GM23338 (cell line): Measurements from ENCODE around the gene GRM6. TPM values are rescaled to one million over a fixed set of nuclear protein-coding genes. Genes with fewer than 3 reads are reported as not detected.

Source experiments
- ATAC-seq: fragments of 200-7000 bp; cut with Tn5 transposase; 3 replicates; pipeline ENCODE4 v1.9.1; 2020
- DNase-seq: peaks from one replicate; pipeline ENCODE4 v3.0.0-alpha.2; 2015; ENCODE audit warnings: low spot score
- H2AFZ ChIP-seq: fragments of 200-600 bp; sonication (generic); 2 replicates; pipeline ENCODE4 v1.8.0; 2016; ENCODE audit warnings: antibody characterized with exemption, mild to moderate bottlenecking, moderate library complexity
- H3F3A ChIP-seq: fragments of 200-600 bp; sonication (generic); replicated peaks from 2 replicates; pipeline ENCODE4 v1.8.0; 2017; ENCODE audit warnings: antibody characterized with exemption, mixed run types, low read depth
- H3K27ac ChIP-seq: fragments of 200-600 bp; sonication (generic); 2 replicates; pipeline ENCODE4 v1.6.1; 2016; ENCODE audit warnings: low read depth
- H3K27me3 ChIP-seq: fragments of 200-600 bp; sonication (generic); 2 replicates; pipeline ENCODE4 v1.8.0; 2016; ENCODE audit warnings: mild to moderate bottlenecking, mixed run types, moderate library complexity; ENCODE audit not compliant: insufficient read depth
- H3K36me3 ChIP-seq: fragments of 200-600 bp; sonication (generic); 2 replicates; pipeline ENCODE4 v1.8.0; 2016; ENCODE audit warnings: mild to moderate bottlenecking; ENCODE audit not compliant: insufficient read depth
- H3K4me1 ChIP-seq: fragments of 200-600 bp; sonication (generic); 2 replicates; pipeline ENCODE4 v1.8.0; 2016; ENCODE audit warnings: mild to moderate bottlenecking, moderate library complexity; ENCODE audit not compliant: insufficient read depth
- H3K4me2 ChIP-seq: fragments of 200-600 bp; sonication (generic); 2 replicates; pipeline ENCODE4 v1.7.1; 2017; ENCODE audit warnings: mixed run types
- H3K4me3 ChIP-seq: fragments of 200-600 bp; sonication (generic); 2 replicates; pipeline ENCODE4 v1.6.1; 2016; ENCODE audit warnings: mixed run types
- H3K79me2 ChIP-seq: fragments of 200-600 bp; sonication (generic); replicated peaks from 2 replicates; pipeline ENCODE4 v1.8.0; 2017; ENCODE audit warnings: mild to moderate bottlenecking; ENCODE audit not compliant: insufficient read depth
- H3K9me2 ChIP-seq: fragments of 200-600 bp; sonication (generic); 2 replicates; pipeline ENCODE4 v1.8.0; 2017; ENCODE audit not compliant: insufficient read depth
- H4K20me1 ChIP-seq: fragments of 200-600 bp; sonication (generic); replicated peaks from 2 replicates; pipeline ENCODE4 v1.8.0; 2017; ENCODE audit warnings: mild to moderate bottlenecking; ENCODE audit not compliant: insufficient read depth
- H3K27ac Mint-ChIP-seq: 2 replicates; pipeline ENCODE4 v1.8.0; 2020; ENCODE audit warnings: inconsistent platforms, mild to moderate bottlenecking, moderate library complexity, mixed read lengths
- H3K27me3 Mint-ChIP-seq: 3 replicates; pipeline ENCODE4 v1.8.0; 2022; ENCODE audit warnings: low read depth, mild to moderate bottlenecking, moderate library complexity, mixed read lengths, inconsistent platforms; ENCODE audit not compliant: insufficient read depth, poor library complexity
- H3K36me3 Mint-ChIP-seq: 3 replicates; pipeline ENCODE4 v1.8.0; 2021; ENCODE audit warnings: low read depth, mild to moderate bottlenecking, inconsistent platforms, moderate library complexity, mixed read lengths
- H3K4me1 Mint-ChIP-seq: 3 replicates; pipeline ENCODE4 v1.8.0; 2020; ENCODE audit warnings: mild to moderate bottlenecking, inconsistent platforms, mixed read lengths
- H3K4me3 Mint-ChIP-seq: 3 replicates; pipeline ENCODE4 v1.8.0; 2021; ENCODE audit warnings: moderate library complexity, mild to moderate bottlenecking, inconsistent platforms, mixed read lengths
- H3K9me3 Mint-ChIP-seq: 3 replicates; pipeline ENCODE4 v1.8.0; 2020; ENCODE audit warnings: moderate library complexity, mild to moderate bottlenecking, inconsistent platforms, mixed read lengths
- EZH2phosphoT487 ChIP-seq: fragments of 200-600 bp; sonication (generic); IDR thresholded peaks from one replicate; pipeline ENCODE4 v1.8.1; 2018; ENCODE audit warnings: antibody characterized with exemption; ENCODE audit not compliant: unreplicated experiment
- JUNB ChIP-seq: IDR thresholded peaks from one replicate; pipeline ENCODE4 v1.6.1; 2016; ENCODE audit warnings: antibody characterized with exemption; ENCODE audit not compliant: unreplicated experiment
- POLR2AphosphoS5 ChIP-seq: IDR thresholded peaks from 2 replicates; pipeline ENCODE4 v1.6.1; 2016; ENCODE audit warnings: antibody characterized with exemption, low read depth
- STAT1 ChIP-seq: IDR thresholded peaks from one replicate; pipeline ENCODE4 v1.6.1; 2016; ENCODE audit warnings: antibody characterized with exemption; ENCODE audit not compliant: unreplicated experiment
- ZNF114 ChIP-seq: fragments of 250-450 bp; sonication (Bioruptor Pico); IDR thresholded peaks from 2 replicates; pipeline ENCODE4 v1.5.0; 2020; ENCODE audit warnings: mild to moderate bottlenecking, moderate library complexity
- ZNF331 ChIP-seq: fragments of 250-450 bp; sonication (Bioruptor Pico); IDR thresholded peaks from 2 replicates; pipeline ENCODE4 v1.5.0; 2020; ENCODE audit warnings: low read depth, mild to moderate bottlenecking, moderate library complexity
- polyA plus RNA-seq: library from polyadenylated mRNA; unstranded; fragments of >200 nt; fragmentation: Nextera tagmentation; extraction: Ambion mirVana; gene quantifications from 2 replicates; pipeline ENCODE4 v1.2.1, GENCODE V29; 2016
- total RNA-seq: library from RNA; depleted of rRNA; stranded (reverse); fragments of >200 nt; shearing (Covaris generic); gene quantifications from 2 replicates; pipeline ENCODE4 v1.2.3, GENCODE V29; 2014
- TF ChIP-seq, protein P1 (sequence below): IDR thresholded peaks from 2 replicates; pipeline ENCODE4 v1.6.1; 2016; ENCODE audit warnings: antibody characterized with exemption
- TF ChIP-seq, protein P2 (sequence below): fragments of 250-450 bp; sonication (Bioruptor Pico); IDR thresholded peaks from 2 replicates; pipeline ENCODE4 v1.5.0; 2020; ENCODE audit warnings: mild to moderate bottlenecking, moderate library complexity

The GRM6 gene
- total and polyA plus RNA-seq, 2 experiments from 2014 or later = 0.19 TPM; not detected in 1

DNA sequence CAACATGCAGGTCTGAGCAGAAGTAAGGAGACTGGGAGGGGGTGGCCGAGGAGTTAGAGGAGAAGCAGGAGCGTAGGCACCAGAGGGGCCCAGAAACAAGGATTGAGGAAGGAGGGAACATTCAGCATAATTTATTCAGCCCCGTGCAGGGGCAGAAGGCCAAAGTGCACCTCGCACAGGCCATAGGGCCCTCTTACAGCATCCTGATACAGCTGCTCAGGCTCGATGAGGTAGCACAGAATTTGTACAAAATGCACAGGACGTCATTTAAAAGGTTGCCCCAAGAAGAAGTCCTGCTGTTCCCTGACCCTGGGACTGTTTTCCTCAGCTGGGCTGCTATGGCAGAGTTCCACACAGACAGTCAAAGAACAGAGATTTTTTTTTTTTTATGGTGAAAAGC lies 2.1 kb upstream of the GRM6 start:
- Histone ChIP-seq H3K4me2 (no peak overlapping the region), H3K36me3 (no peaks in the 10 kb centered on the region), H2AFZ (no peak overlapping the region), H3K79me2 (no peaks in the 10 kb centered on the region), H3K27me3 (peaks cover 42% of the 10 kb centered on the region), H3K27ac (no peak overlapping the region), H3K9me2 (no peaks in the 10 kb centered on the region), H3K4me1 (peaks cover 8% of the 10 kb centered on the region), H3F3A (0 out of 2 replicates have a peak, but pooled peaks cover 3% of the 10 kb centered on the region), H4K20me1 (no peaks in the 10 kb centered on the region), H3K4me3 (no peak overlapping the region)
- ATAC-seq (no peak), DNase-seq (no peak)
- Mint-ChIP-seq H3K27ac (no peak overlapping the region), H3K36me3 (peaks cover 14% of the 10 kb centered on the region; the same call in 2 of the 3 replicates), H3K27me3 (peaks cover 46% of the 10 kb centered on the region), H3K4me1 (peaks cover 11% of the 10 kb centered on the region; the same call in 2 of the 3 replicates), H3K4me3 (no peak overlapping the region), H3K9me3 (peaks cover 50% of the 10 kb centered on the region)
- TF ChIP-seq POLR2AphosphoS5 = no peak
- TF ChIP-seq, protein P1, sequence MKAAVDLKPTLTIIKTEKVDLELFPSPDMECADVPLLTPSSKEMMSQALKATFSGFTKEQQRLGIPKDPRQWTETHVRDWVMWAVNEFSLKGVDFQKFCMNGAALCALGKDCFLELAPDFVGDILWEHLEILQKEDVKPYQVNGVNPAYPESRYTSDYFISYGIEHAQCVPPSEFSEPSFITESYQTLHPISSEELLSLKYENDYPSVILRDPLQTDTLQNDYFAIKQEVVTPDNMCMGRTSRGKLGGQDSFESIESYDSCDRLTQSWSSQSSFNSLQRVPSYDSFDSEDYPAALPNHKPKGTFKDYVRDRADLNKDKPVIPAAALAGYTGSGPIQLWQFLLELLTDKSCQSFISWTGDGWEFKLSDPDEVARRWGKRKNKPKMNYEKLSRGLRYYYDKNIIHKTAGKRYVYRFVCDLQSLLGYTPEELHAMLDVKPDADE = no peak
- no peak for TF ChIP-seq STAT1
- no peak for TF ChIP-seq JUNB

DNA sequence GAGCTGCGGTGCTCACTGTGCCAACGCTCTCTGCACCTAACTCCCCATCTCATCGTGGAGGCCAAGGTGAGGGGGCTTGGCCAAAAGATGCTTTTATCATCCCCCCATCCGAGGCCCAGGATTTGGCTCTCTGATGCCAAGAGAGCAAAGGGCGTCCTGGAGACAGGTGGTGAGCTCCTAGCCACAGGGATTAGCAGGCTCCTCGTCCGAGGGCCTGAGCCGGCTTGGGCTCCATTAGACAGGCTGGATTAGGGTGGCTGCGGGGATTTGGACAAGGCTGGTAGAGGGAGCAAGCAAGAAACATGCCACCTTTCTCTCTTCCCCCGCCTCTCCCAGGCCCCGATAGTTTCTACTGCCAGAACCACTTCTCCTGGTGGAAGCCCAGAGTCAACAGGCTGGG lies 1.0 kb upstream of the GRM6 start:
- Mint-ChIP-seq H3K27me3 (peaks cover 50% of the 10 kb centered on the region), H3K27ac (no peak overlapping the region), H3K9me3 (peaks cover 49% of the 10 kb centered on the region), H3K4me1 (peaks cover 11% of the 10 kb centered on the region; the same call in 2 of the 3 replicates), H3K4me3 (peak overlapping the region; percentile 14; the same call in 1 of the 3 replicates), H3K36me3 (peaks cover 9% of the 10 kb centered on the region; the same call in 2 of the 3 replicates)
- H3K27me3 ChIP-seq = peaks cover 42% of the 10 kb centered on the region
- no peaks in the 10 kb centered on the region for H3K79me2 ChIP-seq
- H3K9me2 ChIP-seq = no peaks in the 10 kb centered on the region
- no peak overlapping the region for H3K4me3 ChIP-seq
- peak overlapping the region; percentile 88 for H2AFZ ChIP-seq
- TF ChIP-seq STAT1 (no peak), EZH2phosphoT487 (no peak), ZNF331 (CRISPR knock-in tag) (no peak), ZNF114 (CRISPR knock-in tag) (no peak)
- H3K4me2 ChIP-seq = no peak overlapping the region; the same call in 1 of the 2 replicates
- ATAC-seq (no peak; the same call in 1 of the 3 replicates), DNase-seq (peak; percentile 11)
- H3K36me3 ChIP-seq = no peaks in the 10 kb centered on the region
- no peak overlapping the region for H3K27ac ChIP-seq
- no peaks in the 10 kb centered on the region for H4K20me1 ChIP-seq
- 0 out of 2 replicates have a peak, but pooled peaks cover 3% of the 10 kb centered on the region for H3F3A ChIP-seq
- H3K4me1 ChIP-seq = peaks cover 8% of the 10 kb centered on the region

- Histone ChIP-seq H3K27me3 (peaks cover 42% of the 10 kb centered on the region), H3K4me2 (peak overlapping the region; percentile 80), H4K20me1 (no peaks in the 10 kb centered on the region), H3F3A (0 out of 2 replicates have a peak, but pooled peaks cover 3% of the 10 kb centered on the region), H3K9me2 (no peaks in the 10 kb centered on the region), H2AFZ (peak overlapping the region; percentile 88), H3K27ac (no peak overlapping the region), H3K4me3 (peak overlapping the region; percentile 59), H3K79me2 (no peaks in the 10 kb centered on the region), H3K36me3 (no peaks in the 10 kb centered on the region), H3K4me1 (peaks cover 8% of the 10 kb centered on the region)
- no peak for ATAC-seq
- peaks cover 7% of the 10 kb centered on the region for H3K36me3 Mint-ChIP-seq
- H3K4me3 Mint-ChIP-seq = peak overlapping the region; percentile 62
- DNase-seq = no peak
- no peak overlapping the region for H3K27ac Mint-ChIP-seq
- peaks cover 50% of the 10 kb centered on the region for H3K27me3 Mint-ChIP-seq
- peaks cover 47% of the 10 kb centered on the region for H3K9me3 Mint-ChIP-seq
- peaks cover 11% of the 10 kb centered on the region; the same call in 2 of the 3 replicates for H3K4me1 Mint-ChIP-seq
- TF ChIP-seq, protein P2, sequence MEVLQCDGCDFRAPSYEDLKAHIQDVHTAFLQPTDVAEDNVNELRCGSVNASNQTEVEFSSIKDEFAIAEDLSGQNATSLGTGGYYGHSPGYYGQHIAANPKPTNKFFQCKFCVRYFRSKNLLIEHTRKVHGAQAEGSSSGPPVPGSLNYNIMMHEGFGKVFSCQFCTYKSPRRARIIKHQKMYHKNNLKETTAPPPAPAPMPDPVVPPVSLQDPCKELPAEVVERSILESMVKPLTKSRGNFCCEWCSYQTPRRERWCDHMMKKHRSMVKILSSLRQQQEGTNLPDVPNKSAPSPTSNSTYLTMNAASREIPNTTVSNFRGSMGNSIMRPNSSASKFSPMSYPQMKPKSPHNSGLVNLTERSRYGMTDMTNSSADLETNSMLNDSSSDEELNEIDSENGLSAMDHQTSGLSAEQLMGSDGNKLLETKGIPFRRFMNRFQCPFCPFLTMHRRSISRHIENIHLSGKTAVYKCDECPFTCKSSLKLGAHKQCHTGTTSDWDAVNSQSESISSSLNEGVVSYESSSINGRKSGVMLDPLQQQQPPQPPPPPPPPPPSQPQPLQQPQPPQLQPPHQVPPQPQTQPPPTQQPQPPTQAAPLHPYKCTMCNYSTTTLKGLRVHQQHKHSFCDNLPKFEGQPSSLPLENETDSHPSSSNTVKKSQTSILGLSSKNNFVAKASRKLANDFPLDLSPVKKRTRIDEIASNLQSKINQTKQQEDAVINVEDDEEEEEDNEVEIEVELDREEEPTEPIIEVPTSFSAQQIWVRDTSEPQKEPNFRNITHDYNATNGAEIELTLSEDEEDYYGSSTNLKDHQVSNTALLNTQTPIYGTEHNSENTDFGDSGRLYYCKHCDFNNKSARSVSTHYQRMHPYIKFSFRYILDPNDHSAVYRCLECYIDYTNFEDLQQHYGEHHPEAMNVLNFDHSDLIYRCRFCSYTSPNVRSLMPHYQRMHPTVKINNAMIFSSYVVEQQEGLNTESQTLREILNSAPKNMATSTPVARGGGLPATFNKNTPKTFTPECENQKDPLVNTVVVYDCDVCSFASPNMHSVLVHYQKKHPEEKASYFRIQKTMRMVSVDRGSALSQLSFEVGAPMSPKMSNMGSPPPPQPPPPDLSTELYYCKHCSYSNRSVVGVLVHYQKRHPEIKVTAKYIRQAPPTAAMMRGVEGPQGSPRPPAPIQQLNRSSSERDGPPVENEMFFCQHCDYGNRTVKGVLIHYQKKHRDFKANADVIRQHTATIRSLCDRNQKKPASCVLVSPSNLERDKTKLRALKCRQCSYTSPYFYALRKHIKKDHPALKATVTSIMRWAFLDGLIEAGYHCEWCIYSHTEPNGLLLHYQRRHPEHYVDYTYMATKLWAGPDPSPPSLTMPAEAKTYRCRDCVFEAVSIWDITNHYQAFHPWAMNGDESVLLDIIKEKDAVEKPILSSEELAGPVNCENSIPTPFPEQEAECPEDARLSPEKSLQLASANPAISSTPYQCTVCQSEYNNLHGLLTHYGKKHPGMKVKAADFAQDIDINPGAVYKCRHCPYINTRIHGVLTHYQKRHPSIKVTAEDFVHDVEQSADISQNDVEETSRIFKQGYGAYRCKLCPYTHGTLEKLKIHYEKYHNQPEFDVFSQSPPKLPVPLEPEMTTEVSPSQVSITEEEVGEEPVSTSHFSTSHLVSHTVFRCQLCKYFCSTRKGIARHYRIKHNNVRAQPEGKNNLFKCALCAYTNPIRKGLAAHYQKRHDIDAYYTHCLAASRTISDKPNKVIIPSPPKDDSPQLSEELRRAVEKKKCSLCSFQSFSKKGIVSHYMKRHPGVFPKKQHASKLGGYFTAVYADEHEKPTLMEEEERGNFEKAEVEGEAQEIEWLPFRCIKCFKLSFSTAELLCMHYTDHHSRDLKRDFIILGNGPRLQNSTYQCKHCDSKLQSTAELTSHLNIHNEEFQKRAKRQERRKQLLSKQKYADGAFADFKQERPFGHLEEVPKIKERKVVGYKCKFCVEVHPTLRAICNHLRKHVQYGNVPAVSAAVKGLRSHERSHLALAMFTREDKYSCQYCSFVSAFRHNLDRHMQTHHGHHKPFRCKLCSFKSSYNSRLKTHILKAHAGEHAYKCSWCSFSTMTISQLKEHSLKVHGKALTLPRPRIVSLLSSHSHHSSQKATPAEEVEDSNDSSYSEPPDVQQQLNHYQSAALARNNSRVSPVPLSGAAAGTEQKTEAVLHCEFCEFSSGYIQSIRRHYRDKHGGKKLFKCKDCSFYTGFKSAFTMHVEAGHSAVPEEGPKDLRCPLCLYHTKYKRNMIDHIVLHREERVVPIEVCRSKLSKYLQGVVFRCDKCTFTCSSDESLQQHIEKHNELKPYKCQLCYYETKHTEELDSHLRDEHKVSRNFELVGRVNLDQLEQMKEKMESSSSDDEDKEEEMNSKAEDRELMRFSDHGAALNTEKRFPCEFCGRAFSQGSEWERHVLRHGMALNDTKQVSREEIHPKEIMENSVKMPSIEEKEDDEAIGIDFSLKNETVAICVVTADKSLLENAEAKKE (CRISPR knock-in tag) = no peak
- TF ChIP-seq JUNB (no peak), STAT1 (no peak), POLR2AphosphoS5 (no peak)
Measured at GRCh38 chr5:178995341-178995690, 196 bp upstream of the GRM6 start.
